Esophagus (tissue), 2 donors: ENCODE measurements around the gene RUVBL1. TPM values are rescaled to one million over a fixed set of nuclear protein-coding genes. Genes with fewer than 3 reads are reported as not detected.

Experiments used
- H3K27ac ChIP-seq, 2 donors: one replicate each; pipeline ENCODE4 v1.5.1; 2013; ENCODE audit warnings: low read depth in 2 of 2, mild to moderate bottlenecking in 2 of 2, inconsistent platforms in 1 of 2, low read length in 1 of 2, moderate library complexity in 1 of 2
- H3K27me3 ChIP-seq, 2 donors: one replicate each; pipeline ENCODE4 v1.6.1; 2013; ENCODE audit warnings: low read length in 2 of 2, control low read depth in 1 of 2, mild to moderate bottlenecking in 1 of 2; ENCODE audit not compliant: insufficient read depth in 2 of 2, control insufficient read depth in 1 of 2
- H3K36me3 ChIP-seq, 2 donors: one replicate each; pipeline ENCODE4 v1.6.1; 2013; ENCODE audit warnings: low read length in 1 of 2; ENCODE audit not compliant: control insufficient read depth in 2 of 2, insufficient read depth in 2 of 2
- H3K4me1 ChIP-seq, 2 donors: one replicate each; pipeline ENCODE4 v1.6.1; 2013; ENCODE audit warnings: low read length in 1 of 2; ENCODE audit not compliant: control insufficient read depth in 2 of 2, insufficient read depth in 2 of 2
- H3K4me3 ChIP-seq, 2 donors: one replicate each; pipeline ENCODE4 v1.5.1; 2013; ENCODE audit warnings: low read length in 2 of 2, mild to moderate bottlenecking in 2 of 2, low read depth in 1 of 2, moderate library complexity in 1 of 2
- H3K9me3 ChIP-seq, 2 donors: one replicate each; pipeline ENCODE4 v1.6.1; 2013; ENCODE audit warnings: mild to moderate bottlenecking in 2 of 2, low read depth in 1 of 2, low read length in 1 of 2, moderate library complexity in 1 of 2; ENCODE audit not compliant: control insufficient read depth in 2 of 2, insufficient read depth in 1 of 2
- WGBS, 2 donors: extraction: QIAGEN DNeasy Blood & Tissue Kit; methylation state at CpG; one replicate each; pipeline ENCODE4 v1.1.7; 2013; 5-methylcytosine and 5-hydroxymethylcytosine counted together
- polyA plus RNA-seq, 2 donors: library from polyadenylated mRNA; stranded (reverse); fragments of 200-250 nt; gene quantifications; one replicate each; pipeline ENCODE4 v1.2.3, GENCODE V29; 2013
- donor health status: healthy with polysubstance abuse.
- donor health status: Bipolar disorder and iron deficiency.

The RUVBL1 gene
- polyA plus RNA-seq, 2 donors = 7.5 to 32.5 TPM

GRCh38 chr3:128089135-128089534 is 34.5 kb downstream of the RUVBL1 start:
- Histone ChIP-seq H3K4me3 (no peak overlapping the region), H3K36me3 (peaks cover 0 to 18% of the 10 kb centered on the region in 2 donors), H3K9me3 (no peaks in the 10 kb centered on the region), H3K27ac (no peak overlapping the region), H3K27me3 (no peaks in the 10 kb centered on the region), H3K4me1 (no peaks in the 10 kb centered on the region)
- whole genome bisulfite sequencing, 2 donors = 96 to 100% methylated on average over 1 of the region's 1 CpG

GRCh38 chr3:128084675-128085021 is 39.0 kb downstream of the RUVBL1 start:
- Histone ChIP-seq H3K27me3 (no peaks in the 10 kb centered on the region), H3K9me3 (no peaks in the 10 kb centered on the region), H3K4me1 (no peaks in the 10 kb centered on the region), H3K27ac (peak overlapping the region in 1 of 2 donors; percentile 20), H3K4me3 (no peak overlapping the region), H3K36me3 (peaks cover 0 to 27% of the 10 kb centered on the region in 2 donors)
- 60 to 71% methylated on average over 6 of the region's 6 CpGs for WGBS, 2 donors

- Histone ChIP-seq H3K27ac (no peak overlapping the region), H3K36me3 (peaks cover 0 to 30% of the 10 kb centered on the region in 2 donors), H3K9me3 (no peaks in the 10 kb centered on the region), H3K4me3 (no peak overlapping the region), H3K27me3 (no peaks in the 10 kb centered on the region), H3K4me1 (no peaks in the 10 kb centered on the region)
- 57 to 66% methylated on average over 9 of the region's 9 CpGs for WGBS, 2 donors
Measured at GRCh38 chr3:128083980-128084674, 39.5 kb downstream of the RUVBL1 start.

- peak overlapping the region in 1 of 2 donors; percentile 36 for H3K27ac ChIP-seq
Measured at GRCh38 chr3:128083396-128083795, 40.2 kb downstream of the RUVBL1 start.

GRCh38 chr3:128082546-128082945 is 41.1 kb downstream of the RUVBL1 start:
- WGBS, 2 donors = 83 to 92% methylated on average over 10 of the region's 10 CpGs
- H3K36me3 ChIP-seq = peaks cover 0 to 30% of the 10 kb centered on the region in 2 donors
- no peaks in the 10 kb centered on the region for H3K4me1 ChIP-seq
- no peak overlapping the region for H3K27ac ChIP-seq
- no peaks in the 10 kb centered on the region for H3K9me3 ChIP-seq
- no peak overlapping the region for H3K4me3 ChIP-seq
- no peaks in the 10 kb centered on the region for H3K27me3 ChIP-seq

More at GRCh38 chr3:128083396-128083795, 40.2 kb downstream of the RUVBL1 start:
- peaks cover 0 to 30% of the 10 kb centered on the region in 2 donors for H3K36me3 ChIP-seq
- H3K9me3 ChIP-seq = no peaks in the 10 kb centered on the region
- no peak overlapping the region for H3K4me3 ChIP-seq
- no peaks in the 10 kb centered on the region for H3K27me3 ChIP-seq
- WGBS, 2 donors = 62 to 82% methylated on average over 10 of the region's 10 CpGs
- no peaks in the 10 kb centered on the region for H3K4me1 ChIP-seq

- WGBS, 2 donors = 76 to 82% methylated on average over 4 of the region's 4 CpGs
- Histone ChIP-seq H3K27me3 (no peaks in the 10 kb centered on the region), H3K4me3 (no peak overlapping the region), H3K36me3 (peaks cover 0 to 27% of the 10 kb centered on the region in 2 donors), H3K4me1 (no peaks in the 10 kb centered on the region), H3K9me3 (no peaks in the 10 kb centered on the region), H3K27ac (no peak overlapping the region)
Measured at GRCh38 chr3:128081846-128082245, 41.8 kb downstream of the RUVBL1 start.

- WGBS, 2 donors = 77 to 83% methylated on average over 6 of the region's 6 CpGs
- Histone ChIP-seq H3K27me3 (no peaks in the 10 kb centered on the region), H3K36me3 (peaks cover 0 to 25% of the 10 kb centered on the region in 2 donors), H3K9me3 (no peaks in the 10 kb centered on the region), H3K4me3 (no peak overlapping the region), H3K27ac (no peak overlapping the region), H3K4me1 (peaks cover 0 to 5% of the 10 kb centered on the region in 2 donors)
Measured at GRCh38 chr3:128081226-128081625, 42.4 kb downstream of the RUVBL1 start.

GRCh38 chr3:128080323-128081080 is 43.1 kb downstream of the RUVBL1 start:
- Histone ChIP-seq H3K9me3 (no peaks in the 10 kb centered on the region), H3K4me1 (peaks cover 0 to 8% of the 10 kb centered on the region in 2 donors), H3K4me3 (no peak overlapping the region), H3K36me3 (peaks cover 0 to 23% of the 10 kb centered on the region in 2 donors), H3K27me3 (no peaks in the 10 kb centered on the region), H3K27ac (no peak overlapping the region)
- WGBS, 2 donors = 70 to 77% methylated on average over 6 of the region's 6 CpGs

GRCh38 chr3:128079823-128080222 is 43.8 kb downstream of the RUVBL1 start:
- Histone ChIP-seq H3K27ac (no peak overlapping the region), H3K9me3 (no peaks in the 10 kb centered on the region), H3K36me3 (peaks cover 0 to 20% of the 10 kb centered on the region in 2 donors), H3K27me3 (no peaks in the 10 kb centered on the region), H3K4me3 (no peak overlapping the region), H3K4me1 (peaks cover 0 to 8% of the 10 kb centered on the region in 2 donors)
- 93% methylated on average over 9 of the region's 9 CpGs for WGBS, 2 donors
